ENCODE measurements around the gene VWC2.

The VWC2 gene

DNA sequence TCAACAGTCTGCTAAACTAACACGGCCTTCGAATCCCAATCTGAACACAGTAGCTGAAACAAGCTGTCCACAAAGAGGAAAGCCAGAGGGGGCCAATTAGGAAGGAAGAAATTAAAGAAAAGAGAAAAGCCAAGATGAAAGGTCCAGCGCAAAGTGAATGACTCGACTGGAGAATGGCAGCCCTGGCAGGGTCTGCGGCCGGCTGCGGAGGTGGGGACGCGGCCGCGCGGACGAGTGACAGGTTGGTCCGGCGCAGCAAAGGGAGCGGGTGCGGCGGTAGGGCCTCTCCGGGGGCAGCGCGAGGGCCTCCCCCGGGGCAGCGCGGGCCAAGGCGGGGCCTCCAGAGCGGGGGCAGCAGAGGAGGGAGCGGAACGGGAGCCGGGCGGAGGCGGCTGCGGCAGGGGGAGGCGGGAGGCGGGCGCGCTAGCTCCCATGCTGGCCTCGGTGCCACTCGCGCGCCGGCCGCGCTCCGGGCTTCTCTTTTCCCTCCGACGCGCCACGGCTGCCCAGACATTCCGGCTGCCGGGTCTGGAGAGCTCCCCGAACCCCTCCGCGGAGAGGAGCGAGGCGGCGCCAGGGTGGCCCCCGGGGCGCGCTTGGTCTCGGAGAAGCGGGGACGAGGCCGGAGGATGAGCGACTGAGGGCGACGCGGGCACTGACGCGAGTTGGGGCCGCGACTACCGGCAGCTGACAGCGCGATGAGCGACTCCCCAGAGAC, at the start of gene VWC2:
VWC2 (plus strand) TSS at position 421 of the 718 bp plus-strand sequence. CDS start 1,798 bp downstream, outside the sequence.
- Histone ChIP-seq H3K36me3 (ENCODE audit: control insufficient read depth in 1 of 2, insufficient read depth in 2 of 2, low read length in 2 of 2) (no peaks in the 10 kb centered on the region), H3K4me1 (ENCODE audit: control insufficient read depth in 1 of 2, insufficient read depth in 2 of 2, low read length in 2 of 2) (peaks cover 0 to 31% of the 10 kb centered on the region in 2 donors), H3K27ac (ENCODE audit: low read length) (no peak within 1 kb of the TSS), H3K9me3 (ENCODE audit: control insufficient read depth in 1 of 2, low read length in 2 of 2) (no peaks in the 10 kb centered on the region), H3K27me3 (ENCODE audit: low read depth, low read length) (peaks cover 10% of the 10 kb centered on the region), H3K4me3 (ENCODE audit: low read depth in 1 of 2, low read length in 2 of 2) (peak within 1 kb of the TSS; percentile 55 to 76)

DNA sequence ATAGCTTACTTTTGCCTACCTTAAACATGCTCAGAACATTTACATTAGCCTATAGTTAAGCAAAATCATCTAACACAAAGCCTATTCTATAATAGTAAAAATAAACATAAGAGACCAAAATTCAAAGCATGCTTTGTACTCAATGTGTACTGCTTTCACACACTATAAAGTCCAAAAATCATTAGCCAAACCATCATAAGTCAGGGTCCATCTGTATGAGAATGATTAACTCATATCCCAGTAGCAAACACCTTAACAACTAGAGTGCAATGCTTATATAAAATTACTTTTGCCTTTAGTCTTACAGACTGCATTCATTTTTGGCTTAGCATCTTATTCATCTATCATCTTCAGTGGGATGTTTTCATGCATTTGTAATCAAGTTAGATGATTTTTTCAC, 49.4 kb upstream of the VWC2 start:
- no peaks in the 10 kb centered on the region for H3K4me1 ChIP-seq (ENCODE audit: control insufficient read depth in 1 of 2, insufficient read depth in 2 of 2, low read length in 2 of 2)
- no peak overlapping the region for H3K27ac ChIP-seq (ENCODE audit: low read length)
- no peak overlapping the region for H3K4me3 ChIP-seq (ENCODE audit: low read depth in 1 of 2, low read length in 2 of 2)
- H3K36me3 ChIP-seq (ENCODE audit: control insufficient read depth in 1 of 2, insufficient read depth in 2 of 2, low read length in 2 of 2), result no peaks in the 10 kb centered on the region
- no peaks in the 10 kb centered on the region for H3K9me3 ChIP-seq (ENCODE audit: control insufficient read depth in 1 of 2, low read length in 2 of 2)
- H3K27me3 ChIP-seq (ENCODE audit: low read depth, low read length), result no peaks in the 10 kb centered on the region

DNA sequence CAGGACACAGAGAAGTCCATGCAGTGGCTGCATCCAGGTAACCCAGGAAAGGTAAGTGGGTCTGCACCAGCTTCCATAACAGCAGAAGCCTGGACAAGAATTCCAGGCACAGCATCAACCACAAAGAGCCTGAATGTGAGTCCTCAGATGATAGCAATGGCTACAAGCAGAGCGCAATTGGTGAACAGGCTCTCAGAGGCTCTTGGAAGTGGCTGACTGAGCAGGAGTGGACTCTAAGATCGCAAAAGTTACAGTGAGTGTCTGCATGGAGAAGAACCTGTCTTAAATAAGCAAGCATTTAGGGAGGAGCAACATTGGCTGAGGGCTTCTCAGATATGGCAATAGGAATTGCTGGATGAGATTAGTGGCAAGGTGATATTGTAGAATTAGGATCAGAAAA, 41.6 kb upstream of the VWC2 start:
- Histone ChIP-seq H3K27ac (ENCODE audit: low read length) (no peak overlapping the region), H3K4me1 (ENCODE audit: control insufficient read depth in 1 of 2, insufficient read depth in 2 of 2, low read length in 2 of 2) (no peaks in the 10 kb centered on the region), H3K27me3 (ENCODE audit: low read depth, low read length) (no peaks in the 10 kb centered on the region), H3K36me3 (ENCODE audit: control insufficient read depth in 1 of 2, insufficient read depth in 2 of 2, low read length in 2 of 2) (no peaks in the 10 kb centered on the region), H3K4me3 (ENCODE audit: low read depth in 1 of 2, low read length in 2 of 2) (no peak overlapping the region), H3K9me3 (ENCODE audit: control insufficient read depth in 1 of 2, low read length in 2 of 2) (no peaks in the 10 kb centered on the region)

DNA sequence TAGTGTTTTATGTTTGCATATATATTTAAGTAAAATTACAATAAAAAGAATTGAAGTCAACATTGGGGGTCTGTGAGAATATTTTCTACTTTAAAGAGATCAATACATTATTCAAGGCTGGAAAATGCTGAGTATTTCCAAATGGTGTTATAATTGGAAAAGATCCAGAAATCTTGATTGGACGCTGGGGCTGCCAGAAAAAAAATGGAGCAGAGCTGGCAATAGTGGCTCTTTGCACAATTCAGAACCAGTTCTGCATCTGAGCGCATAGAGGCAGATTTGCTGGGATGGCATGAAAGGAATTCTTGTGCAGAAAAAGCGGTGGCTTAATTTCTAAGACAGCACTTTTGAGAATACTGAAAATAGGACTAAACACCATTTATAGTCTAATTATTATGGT, 10.8 kb upstream of the VWC2 start:
- Histone ChIP-seq H3K4me3 (ENCODE audit: low read depth in 1 of 2, low read length in 2 of 2) (no peak overlapping the region), H3K9me3 (ENCODE audit: control insufficient read depth in 1 of 2, low read length in 2 of 2) (no peaks in the 10 kb centered on the region), H3K27me3 (ENCODE audit: low read depth, low read length) (no peaks in the 10 kb centered on the region), H3K36me3 (ENCODE audit: control insufficient read depth in 1 of 2, insufficient read depth in 2 of 2, low read length in 2 of 2) (no peaks in the 10 kb centered on the region), H3K4me1 (ENCODE audit: control insufficient read depth in 1 of 2, insufficient read depth in 2 of 2, low read length in 2 of 2) (no peaks in the 10 kb centered on the region), H3K27ac (ENCODE audit: low read length) (no peak overlapping the region)

DNA sequence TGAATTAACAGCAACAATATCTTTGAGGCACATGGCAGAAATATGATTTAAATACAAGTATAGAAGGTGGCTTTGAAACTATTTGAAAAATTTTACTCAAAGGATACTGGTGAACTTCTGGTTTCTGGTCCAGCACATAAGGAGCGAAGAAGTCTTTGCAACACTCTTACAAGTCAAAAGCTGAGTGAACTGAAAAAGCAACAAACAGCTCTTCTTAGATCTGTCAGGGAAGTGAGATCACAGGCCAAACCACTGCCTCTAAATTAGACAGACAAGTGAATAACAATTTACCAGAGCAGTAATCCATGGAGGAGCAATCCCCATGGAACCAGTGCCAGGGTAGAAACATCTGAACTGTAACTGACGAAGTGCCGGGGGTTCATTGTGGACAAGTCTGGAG, 9.6 kb upstream of the VWC2 start:
- Histone ChIP-seq H3K27ac (ENCODE audit: low read length) (no peak overlapping the region), H3K4me1 (ENCODE audit: control insufficient read depth in 1 of 2, insufficient read depth in 2 of 2, low read length in 2 of 2) (no peaks in the 10 kb centered on the region), H3K4me3 (ENCODE audit: low read depth in 1 of 2, low read length in 2 of 2) (no peak overlapping the region), H3K9me3 (ENCODE audit: control insufficient read depth in 1 of 2, low read length in 2 of 2) (no peaks in the 10 kb centered on the region), H3K36me3 (ENCODE audit: control insufficient read depth in 1 of 2, insufficient read depth in 2 of 2, low read length in 2 of 2) (no peaks in the 10 kb centered on the region), H3K27me3 (ENCODE audit: low read depth, low read length) (no peaks in the 10 kb centered on the region)

DNA sequence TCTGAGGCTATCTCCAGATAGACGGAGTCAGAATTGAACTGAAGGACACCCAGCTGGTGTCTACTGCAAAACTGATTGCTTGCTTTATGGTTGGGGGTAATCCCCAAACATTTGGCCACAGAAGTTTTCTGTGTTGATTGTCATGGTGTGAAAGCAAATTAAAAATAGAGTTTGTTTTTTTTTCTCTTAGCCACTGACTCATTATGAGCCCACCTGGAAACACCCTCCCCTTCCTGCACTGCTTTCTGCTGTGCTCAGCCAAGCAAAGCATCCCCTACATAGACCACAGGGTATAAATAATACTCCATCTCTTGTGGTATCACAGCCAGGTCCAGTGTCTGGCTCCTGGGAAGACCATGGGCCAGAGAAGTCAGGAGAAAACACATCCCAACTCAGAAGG, 6.5 kb upstream of the VWC2 start:
- no peaks in the 10 kb centered on the region for H3K9me3 ChIP-seq (ENCODE audit: control insufficient read depth in 1 of 2, low read length in 2 of 2)
- H3K4me3 ChIP-seq (ENCODE audit: low read depth in 1 of 2, low read length in 2 of 2), result no peak overlapping the region
- H3K36me3 ChIP-seq (ENCODE audit: control insufficient read depth in 1 of 2, insufficient read depth in 2 of 2, low read length in 2 of 2), result no peaks in the 10 kb centered on the region
- H3K27ac ChIP-seq (ENCODE audit: low read length), result no peak overlapping the region
- no peaks in the 10 kb centered on the region for H3K27me3 ChIP-seq (ENCODE audit: low read depth, low read length)
- H3K4me1 ChIP-seq (ENCODE audit: control insufficient read depth in 1 of 2, insufficient read depth in 2 of 2, low read length in 2 of 2), result no peaks in the 10 kb centered on the region

DNA sequence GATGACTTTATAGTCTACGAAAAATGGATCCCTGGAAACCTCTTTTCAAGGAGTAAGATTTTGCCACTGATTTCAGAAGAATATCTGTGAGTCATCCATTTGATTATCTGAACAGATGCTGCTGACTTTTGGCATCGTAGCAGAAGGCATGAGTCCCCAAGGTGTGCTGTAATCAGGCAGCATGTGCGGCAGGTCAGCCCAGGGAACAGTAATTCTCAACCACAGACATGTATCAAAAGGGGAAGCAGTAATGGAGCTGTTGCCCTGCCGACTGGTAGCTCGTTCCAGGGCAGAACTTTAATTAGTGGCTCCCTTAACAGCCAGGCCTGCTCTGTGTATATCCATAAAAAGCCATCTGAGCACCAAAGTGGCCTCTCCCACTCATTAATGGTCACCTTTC, 5.7 kb upstream of the VWC2 start:
- H3K9me3 ChIP-seq (ENCODE audit: control insufficient read depth in 1 of 2, low read length in 2 of 2), result no peaks in the 10 kb centered on the region

DNA sequence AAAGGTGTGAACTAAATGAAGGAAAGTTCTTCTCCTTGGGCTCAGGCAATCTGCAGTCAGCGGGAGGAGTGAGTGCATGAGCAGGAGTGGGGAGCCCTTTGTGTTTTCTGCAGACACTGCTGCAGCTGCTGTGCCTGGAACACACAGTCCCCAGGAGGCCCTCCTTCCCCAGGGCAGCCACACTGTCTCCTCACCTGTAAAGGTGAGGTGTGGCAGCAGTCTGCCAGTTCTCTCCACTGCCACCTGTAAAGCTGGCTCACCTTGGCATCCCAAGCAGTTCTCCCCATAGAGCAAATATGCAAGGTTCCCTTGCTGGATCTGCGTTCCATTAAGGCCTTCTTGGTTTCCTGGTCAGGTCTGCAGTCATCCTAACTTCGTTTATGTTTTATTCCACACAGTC, 5.2 kb upstream of the VWC2 start:
- Histone ChIP-seq H3K27me3 (ENCODE audit: low read depth, low read length) (no peaks in the 10 kb centered on the region), H3K27ac (ENCODE audit: low read length) (no peak overlapping the region), H3K4me1 (ENCODE audit: control insufficient read depth in 1 of 2, insufficient read depth in 2 of 2, low read length in 2 of 2) (peaks cover 0 to 7% of the 10 kb centered on the region in 2 donors), H3K9me3 (ENCODE audit: control insufficient read depth in 1 of 2, low read length in 2 of 2) (no peaks in the 10 kb centered on the region), H3K36me3 (ENCODE audit: control insufficient read depth in 1 of 2, insufficient read depth in 2 of 2, low read length in 2 of 2) (no peaks in the 10 kb centered on the region), H3K4me3 (ENCODE audit: low read depth in 1 of 2, low read length in 2 of 2) (no peak overlapping the region)

More for the DNA sequence above, 5.7 kb upstream of the VWC2 start:
- Histone ChIP-seq H3K4me3 (ENCODE audit: low read depth in 1 of 2, low read length in 2 of 2) (no peak overlapping the region), H3K27me3 (ENCODE audit: low read depth, low read length) (no peaks in the 10 kb centered on the region), H3K36me3 (ENCODE audit: control insufficient read depth in 1 of 2, insufficient read depth in 2 of 2, low read length in 2 of 2) (no peaks in the 10 kb centered on the region), H3K4me1 (ENCODE audit: control insufficient read depth in 1 of 2, insufficient read depth in 2 of 2, low read length in 2 of 2) (peaks cover 0 to 1% of the 10 kb centered on the region in 2 donors), H3K27ac (ENCODE audit: low read length) (no peak overlapping the region)

DNA sequence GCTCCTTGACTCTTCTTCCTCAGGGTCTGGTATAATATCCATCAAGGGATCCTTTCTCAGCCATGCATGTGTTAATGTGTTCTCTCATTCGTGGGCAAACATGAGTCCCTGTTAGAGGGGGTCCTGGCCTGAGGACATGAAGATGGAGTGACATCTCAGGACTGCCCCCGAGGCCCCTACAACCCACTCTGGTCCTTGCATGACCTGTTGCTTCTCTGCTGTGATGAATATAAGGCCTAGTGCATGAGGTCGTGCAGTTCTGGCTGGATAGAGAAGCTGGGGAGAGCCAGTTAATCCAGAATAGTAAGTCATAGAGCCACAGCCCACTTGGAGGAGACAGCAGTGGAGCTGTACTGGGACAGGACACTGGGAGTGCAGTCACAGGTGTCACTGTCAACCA, 4.6 kb upstream of the VWC2 start:
- no peaks in the 10 kb centered on the region for H3K27me3 ChIP-seq (ENCODE audit: low read depth, low read length)
- no peaks in the 10 kb centered on the region for H3K9me3 ChIP-seq (ENCODE audit: control insufficient read depth in 1 of 2, low read length in 2 of 2)
- H3K27ac ChIP-seq (ENCODE audit: low read length), result no peak overlapping the region
- no peak overlapping the region for H3K4me3 ChIP-seq (ENCODE audit: low read depth in 1 of 2, low read length in 2 of 2)
- no peaks in the 10 kb centered on the region for H3K36me3 ChIP-seq (ENCODE audit: control insufficient read depth in 1 of 2, insufficient read depth in 2 of 2, low read length in 2 of 2)
- peaks cover 0 to 12% of the 10 kb centered on the region in 2 donors for H3K4me1 ChIP-seq (ENCODE audit: control insufficient read depth in 1 of 2, insufficient read depth in 2 of 2, low read length in 2 of 2)

DNA sequence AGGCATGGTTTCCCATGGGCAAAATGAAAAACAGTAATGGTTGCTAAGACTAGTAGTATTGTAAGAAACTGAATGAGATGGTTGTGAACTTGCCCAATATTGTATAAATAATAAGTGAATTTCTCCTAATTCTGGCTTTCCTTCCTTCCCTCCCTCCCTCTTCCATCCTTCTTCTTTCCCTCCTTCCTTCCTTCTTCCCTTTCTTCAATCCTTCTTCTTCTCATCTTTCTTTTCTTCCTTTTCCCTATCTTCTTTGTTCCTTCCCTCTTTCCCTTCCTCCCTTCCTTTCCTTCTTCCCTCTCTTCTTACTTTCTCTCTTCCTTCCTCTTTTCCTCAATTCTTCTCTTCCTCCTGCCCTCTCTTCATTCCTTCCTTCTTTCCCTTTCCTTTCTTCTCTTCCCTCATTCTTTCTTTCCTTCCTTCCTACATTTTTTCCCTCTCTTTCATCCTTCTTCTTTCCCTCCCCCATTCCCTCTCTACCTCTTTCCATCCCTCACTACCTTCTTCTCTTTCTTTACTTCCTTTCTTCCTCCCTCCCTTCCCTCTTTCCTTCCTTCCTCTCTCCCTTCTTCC, 4.1 kb upstream of the VWC2 start:
- Histone ChIP-seq H3K36me3 (ENCODE audit: control insufficient read depth in 1 of 2, insufficient read depth in 2 of 2, low read length in 2 of 2) (no peaks in the 10 kb centered on the region), H3K9me3 (ENCODE audit: control insufficient read depth in 1 of 2, low read length in 2 of 2) (no peaks in the 10 kb centered on the region), H3K4me3 (ENCODE audit: low read depth in 1 of 2, low read length in 2 of 2) (no peak overlapping the region), H3K4me1 (ENCODE audit: control insufficient read depth in 1 of 2, insufficient read depth in 2 of 2, low read length in 2 of 2) (peaks cover 0 to 17% of the 10 kb centered on the region in 2 donors), H3K27me3 (ENCODE audit: low read depth, low read length) (no peaks in the 10 kb centered on the region), H3K27ac (ENCODE audit: low read length) (no peak overlapping the region)

DNA sequence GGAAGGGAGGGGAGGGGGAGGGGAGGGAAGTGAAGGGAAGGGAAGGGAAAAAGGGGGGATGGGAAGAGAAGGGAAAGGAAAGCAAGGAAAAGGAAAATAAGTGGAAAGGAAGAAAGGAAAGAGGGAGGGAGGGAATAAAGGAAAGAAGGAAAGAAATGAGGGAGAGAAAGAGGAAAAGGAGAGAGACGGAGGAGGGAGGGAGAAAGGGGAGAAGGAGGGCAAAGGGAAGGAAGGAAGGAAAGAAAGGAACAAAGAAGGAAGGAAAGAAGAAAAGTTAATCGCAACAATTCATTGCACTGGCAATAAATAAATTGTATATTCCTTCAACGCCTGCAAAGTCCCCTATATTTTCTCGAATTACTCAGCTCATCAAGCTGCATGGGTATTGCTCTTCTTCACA, 2.6 kb upstream of the VWC2 start:
- H3K4me1 ChIP-seq (ENCODE audit: control insufficient read depth in 1 of 2, insufficient read depth in 2 of 2, low read length in 2 of 2), result peaks cover 0 to 29% of the 10 kb centered on the region in 2 donors
- H3K9me3 ChIP-seq (ENCODE audit: control insufficient read depth in 1 of 2, low read length in 2 of 2), result no peaks in the 10 kb centered on the region
- no peak overlapping the region for H3K4me3 ChIP-seq (ENCODE audit: low read depth in 1 of 2, low read length in 2 of 2)
- no peak overlapping the region for H3K27ac ChIP-seq (ENCODE audit: low read length)
- H3K36me3 ChIP-seq (ENCODE audit: control insufficient read depth in 1 of 2, insufficient read depth in 2 of 2, low read length in 2 of 2), result no peaks in the 10 kb centered on the region
- H3K27me3 ChIP-seq (ENCODE audit: low read depth, low read length), result peaks cover under 1% of the 10 kb centered on the region

Measured in muscle layer of duodenum (tissue), 2 donors.